Measurements from ENCODE around the gene NUCKS1.
A peak's percentile ranks its signal among the peaks of the same experiment; 100 is the strongest.
"Not testable (repeated sequence)": the region's sequence is repeated elsewhere in the genome, so short reads cannot be mapped to it uniquely, and the experiment has no call there.

The NUCKS1 gene

GRCh38 chr1:205726619-205727125 lies 23.3 kb downstream of the NUCKS1 start:
- no peaks in the 10 kb centered on the region for H3K9me3 Mint-ChIP-seq
- no peaks in the 10 kb centered on the region for H3K27me3 Mint-ChIP-seq
- peaks cover 89% of the 10 kb centered on the region for H3K36me3 Mint-ChIP-seq (ENCODE audit: low read depth)
- DNase-seq: no peak
- H3K4me3 Mint-ChIP-seq: no peak overlapping the region
- no peak overlapping the region for H3K27ac Mint-ChIP-seq
- peaks cover 33% of the 10 kb centered on the region for H3K4me1 Mint-ChIP-seq (ENCODE audit: low read depth)

GRCh38 chr1:205725514-205725913 lies 24.5 kb downstream of the NUCKS1 start:
- peaks cover 29% of the 10 kb centered on the region for H3K4me1 Mint-ChIP-seq (ENCODE audit: low read depth)
- no peak for DNase-seq
- peaks cover 91% of the 10 kb centered on the region for H3K36me3 Mint-ChIP-seq (ENCODE audit: low read depth)
- H3K9me3 Mint-ChIP-seq: no peaks in the 10 kb centered on the region
- H3K27me3 Mint-ChIP-seq: no peaks in the 10 kb centered on the region
- no peak overlapping the region for H3K4me3 Mint-ChIP-seq
- H3K27ac Mint-ChIP-seq: no peak overlapping the region

GRCh38 chr1:205720740-205721139 lies 29.2 kb downstream of the NUCKS1 start:
- not testable (repeated sequence) for H3K4me3 Mint-ChIP-seq, DNase-seq, H3K9me3 Mint-ChIP-seq, H3K27me3 Mint-ChIP-seq
- Mint-ChIP-seq H3K27ac (peak overlapping the region; percentile 87), H3K4me1 (ENCODE audit: low read depth) (peaks cover 40% of the 10 kb centered on the region), H3K36me3 (ENCODE audit: low read depth) (peaks cover 94% of the 10 kb centered on the region)

GRCh38 chr1:205719762-205720161 lies 30.2 kb downstream of the NUCKS1 start:
- Mint-ChIP-seq H3K27me3 (no peaks in the 10 kb centered on the region), H3K27ac (peak overlapping the region; percentile 87), H3K36me3 (ENCODE audit: low read depth) (peaks cover 94% of the 10 kb centered on the region), H3K4me1 (ENCODE audit: low read depth) (peaks cover 37% of the 10 kb centered on the region), H3K9me3 (no peaks in the 10 kb centered on the region), H3K4me3 (no peak overlapping the region)
- no peak for DNase-seq

- Mint-ChIP-seq H3K4me3 (no peak overlapping the region), H3K27me3 (no peaks in the 10 kb centered on the region), H3K27ac (peak overlapping the region; percentile 87), H3K9me3 (no peaks in the 10 kb centered on the region), H3K36me3 (ENCODE audit: low read depth) (peaks cover 94% of the 10 kb centered on the region), H3K4me1 (ENCODE audit: low read depth) (peaks cover 39% of the 10 kb centered on the region)
- DNase-seq: no peak
Measured at GRCh38 chr1:205719015-205719414, 31.0 kb downstream of the NUCKS1 start.

GRCh38 chr1:205716371-205717132 lies 33.4 kb downstream of the NUCKS1 start:
- peaks cover 77% of the 10 kb centered on the region for H3K36me3 Mint-ChIP-seq (ENCODE audit: low read depth)
- H3K27ac Mint-ChIP-seq: no peak overlapping the region
- DNase-seq: no peak

GRCh38 chr1:205715628-205716027 lies 34.4 kb downstream of the NUCKS1 start:
- Mint-ChIP-seq H3K4me3 (no peak overlapping the region), H3K27me3 (no peaks in the 10 kb centered on the region), H3K36me3 (ENCODE audit: low read depth) (peaks cover 76% of the 10 kb centered on the region), H3K9me3 (no peaks in the 10 kb centered on the region), H3K27ac (peak overlapping the region; percentile 38), H3K4me1 (ENCODE audit: low read depth) (peaks cover 46% of the 10 kb centered on the region)
- no peak for DNase-seq

More at GRCh38 chr1:205716371-205717132, 33.4 kb downstream of the NUCKS1 start:
- Mint-ChIP-seq H3K27me3 (no peaks in the 10 kb centered on the region), H3K4me1 (ENCODE audit: low read depth) (peaks cover 42% of the 10 kb centered on the region), H3K9me3 (no peaks in the 10 kb centered on the region), H3K4me3 (no peak overlapping the region)

- H3K27me3 Mint-ChIP-seq: no peaks in the 10 kb centered on the region
- H3K4me3 Mint-ChIP-seq: no peak overlapping the region
- H3K9me3 Mint-ChIP-seq: no peaks in the 10 kb centered on the region
- peaks cover 38% of the 10 kb centered on the region for H3K4me1 Mint-ChIP-seq (ENCODE audit: low read depth)
- H3K36me3 Mint-ChIP-seq (ENCODE audit: low read depth): peaks cover 75% of the 10 kb centered on the region
- DNase-seq: no peak
- peak overlapping the region; percentile 38 for H3K27ac Mint-ChIP-seq
Measured at GRCh38 chr1:205714906-205715246, 35.1 kb downstream of the NUCKS1 start.

GRCh38 chr1:205714190-205714905 lies 35.6 kb downstream of the NUCKS1 start:
- DNase-seq: no peak
- Mint-ChIP-seq H3K27me3 (no peaks in the 10 kb centered on the region), H3K4me3 (no peak overlapping the region), H3K4me1 (ENCODE audit: low read depth) (peaks cover 33% of the 10 kb centered on the region), H3K27ac (no peak overlapping the region), H3K36me3 (ENCODE audit: low read depth) (peaks cover 73% of the 10 kb centered on the region), H3K9me3 (no peaks in the 10 kb centered on the region)

- H3K27ac Mint-ChIP-seq: peak overlapping the region; percentile 66
- no peaks in the 10 kb centered on the region for H3K9me3 Mint-ChIP-seq
- peaks cover 14% of the 10 kb centered on the region for H3K4me1 Mint-ChIP-seq (ENCODE audit: low read depth)
- H3K36me3 Mint-ChIP-seq (ENCODE audit: low read depth): peaks cover 63% of the 10 kb centered on the region
- H3K4me3 Mint-ChIP-seq: no peak overlapping the region
- H3K27me3 Mint-ChIP-seq: no peaks in the 10 kb centered on the region
- no peak for DNase-seq
Measured at GRCh38 chr1:205711105-205712048, 38.6 kb downstream of the NUCKS1 start.

GRCh38 chr1:205710201-205711062 lies 39.5 kb downstream of the NUCKS1 start:
- no peak for DNase-seq
- no peaks in the 10 kb centered on the region for H3K9me3 Mint-ChIP-seq
- no peaks in the 10 kb centered on the region for H3K27me3 Mint-ChIP-seq
- H3K4me1 Mint-ChIP-seq (ENCODE audit: low read depth): peaks cover 14% of the 10 kb centered on the region
- no peak overlapping the region for H3K27ac Mint-ChIP-seq
- no peak overlapping the region for H3K4me3 Mint-ChIP-seq
- H3K36me3 Mint-ChIP-seq (ENCODE audit: low read depth): peaks cover 54% of the 10 kb centered on the region

- peaks cover 13% of the 10 kb centered on the region for H3K4me1 Mint-ChIP-seq (ENCODE audit: low read depth)
Measured at GRCh38 chr1:205709640-205710039, 40.3 kb downstream of the NUCKS1 start.

GRCh38 chr1:205709059-205709398 lies 41.0 kb downstream of the NUCKS1 start:
- Mint-ChIP-seq H3K36me3 (ENCODE audit: low read depth) (peaks cover 49% of the 10 kb centered on the region), H3K27ac (no peak overlapping the region), H3K4me1 (ENCODE audit: low read depth) (peaks cover 10% of the 10 kb centered on the region), H3K9me3 (no peaks in the 10 kb centered on the region), H3K27me3 (no peaks in the 10 kb centered on the region), H3K4me3 (no peak overlapping the region)
- no peak for DNase-seq

More at GRCh38 chr1:205709640-205710039, 40.3 kb downstream of the NUCKS1 start:
- Mint-ChIP-seq H3K9me3 (no peaks in the 10 kb centered on the region), H3K27me3 (no peaks in the 10 kb centered on the region), H3K36me3 (ENCODE audit: low read depth) (peaks cover 54% of the 10 kb centered on the region), H3K4me3 (no peak overlapping the region), H3K27ac (no peak overlapping the region)
- no peak for DNase-seq

Measured in activated T-cell treated with anti-CD3 and anti-CD28 coated beads, Interleukin-2, amount 50 U/mL, for 24 hours (primary cell).